CD14-positive monocyte (primary cell): ENCODE measurements around the gene OLFML2B. TPM values are rescaled to one million over a fixed set of nuclear protein-coding genes. Genes with fewer than 3 reads are reported as not detected.

ENCODE experiments used
- DNase-seq, 3 donors: peaks; one replicate each; pipeline ENCODE4 v3.0.0-alpha.2; 2011 to 2022
- H2AFZ ChIP-seq: 2 replicates; pipeline ENCODE4 v1.6.0; 2012; ENCODE audit warnings: mild to moderate bottlenecking, low read depth, low read length, inconsistent platforms; ENCODE audit not compliant: insufficient read depth, poor library complexity, severe bottlenecking
- H3K27ac ChIP-seq, 2 donors: 1 replicate in 1 of 2; 2 replicates in 1 of 2; pipeline ENCODE4 v1.5.1; 2012 to 2013; ENCODE audit warnings: low read length in 2 of 2, control low read depth in 1 of 2, inconsistent platforms in 1 of 2, low read depth in 1 of 2, mild to moderate bottlenecking in 1 of 2
- H3K27me3 ChIP-seq, 2 donors: one replicate each; pipeline versions ENCODE4 v1.6.0 to v1.6.1; 2011 to 2013; ENCODE audit warnings: low read length in 2 of 2; ENCODE audit not compliant: control insufficient read depth in 2 of 2, insufficient read depth in 2 of 2
- H3K36me3 ChIP-seq, 2 donors: replicated peaks in 1 of 2; 1 replicate in 1 of 2; 2 replicates in 1 of 2; pipeline versions ENCODE4 v1.5.1 to v1.6.1; 2012 to 2013; ENCODE audit warnings: low read length in 2 of 2, control low read depth in 1 of 2, inconsistent platforms in 1 of 2, mild to moderate bottlenecking in 1 of 2; ENCODE audit not compliant: insufficient read depth in 2 of 2, control insufficient read depth in 1 of 2
- H3K4me1 ChIP-seq, 2 donors: 1 replicate in 1 of 2; 2 replicates in 1 of 2; pipeline versions ENCODE4 v1.5.1 to v1.6.1; 2012 to 2013; ENCODE audit warnings: low read length in 2 of 2, control low read depth in 1 of 2, inconsistent platforms in 1 of 2, mild to moderate bottlenecking in 1 of 2, moderate library complexity in 1 of 2; ENCODE audit not compliant: insufficient read depth in 2 of 2, control insufficient read depth in 1 of 2
- H3K4me2 ChIP-seq: replicated peaks from 2 replicates; pipeline ENCODE3; 2012; ENCODE audit warnings: low read length, moderate library complexity, mild to moderate bottlenecking; ENCODE audit not compliant: poor library complexity, severe bottlenecking; ENCODE audit errors: extremely low read depth
- H3K4me3 ChIP-seq, 3 experiments: fragments of 200-600 bp in 1 of 3; sonication (generic) in 1 of 3; replicated peaks in 1 of 3; 1 replicate in 2 of 3; 2 replicates in 1 of 3; pipeline ENCODE4 v1.5.1; 2011 to 2013; ENCODE audit warnings: low read length in 3 of 3, mild to moderate bottlenecking in 3 of 3, control low read depth in 2 of 3, low read depth in 2 of 3, inconsistent platforms in 1 of 3, moderate library complexity in 1 of 3
- H3K79me2 ChIP-seq: 2 replicates; pipeline ENCODE4 v1.6.0; 2012; ENCODE audit warnings: mild to moderate bottlenecking, control low read depth, inconsistent platforms, low read length, moderate library complexity; ENCODE audit not compliant: insufficient read depth
- H3K9ac ChIP-seq: 2 replicates; pipeline ENCODE4 v1.6.0; 2017; ENCODE audit warnings: low read length, mild to moderate bottlenecking; ENCODE audit not compliant: insufficient read depth, poor library complexity, severe bottlenecking
- H3K9me3 ChIP-seq, 2 donors: replicated peaks in 1 of 2; 1 replicate in 1 of 2; 2 replicates in 1 of 2; pipeline versions ENCODE4 v1.5.1 to v1.6.1; 2012 to 2013; ENCODE audit warnings: low read length in 2 of 2, control low read depth in 1 of 2; ENCODE audit not compliant: control insufficient read depth in 1 of 2, insufficient read depth in 1 of 2
- H4K20me1 ChIP-seq: 2 replicates; pipeline ENCODE4 v1.6.0; 2012; ENCODE audit warnings: mild to moderate bottlenecking, low read length, control low read depth, moderate library complexity; ENCODE audit not compliant: insufficient read depth
- H3K27ac Mint-ChIP-seq, 7 donors: one replicate each; pipeline ENCODE4 v1.8.0; 2020; ENCODE audit warnings: mild to moderate bottlenecking in 7 of 7, mixed read lengths in 7 of 7, moderate library complexity in 6 of 7, inconsistent platforms in 2 of 7
- H3K27me3 Mint-ChIP-seq, 3 donors: one replicate each; pipeline ENCODE4 v1.8.0; 2021 to 2022; ENCODE audit warnings: low read depth in 3 of 3, mild to moderate bottlenecking in 3 of 3, mixed read lengths in 3 of 3, moderate library complexity in 3 of 3, inconsistent platforms in 1 of 3
- H3K36me3 Mint-ChIP-seq, 2 donors: one replicate each; pipeline ENCODE4 v1.8.0; 2020; ENCODE audit warnings: mixed read lengths in 2 of 2, inconsistent platforms in 1 of 2, mild to moderate bottlenecking in 1 of 2
- H3K4me1 Mint-ChIP-seq: one replicate; pipeline ENCODE4 v1.8.0; 2020; ENCODE audit warnings: mild to moderate bottlenecking, mixed read lengths
- H3K4me3 Mint-ChIP-seq, 2 donors: one replicate each; pipeline ENCODE4 v1.8.0; 2020; ENCODE audit warnings: mild to moderate bottlenecking in 2 of 2, mixed read lengths in 2 of 2, moderate library complexity in 1 of 2
- H3K9me3 Mint-ChIP-seq, 7 donors: one replicate each; pipeline ENCODE4 v1.8.0; 2020 to 2022; ENCODE audit warnings: mixed read lengths in 7 of 7, mild to moderate bottlenecking in 6 of 7, moderate library complexity in 6 of 7, inconsistent platforms in 2 of 7
- CTCF ChIP-seq: fragments of 200-600 bp; IDR thresholded peaks from one replicate; pipeline ENCODE4 v1.8.0; 2022; ENCODE audit warnings: antibody characterized with exemption, mild to moderate bottlenecking
- WGBS: methylation state at CpG from one replicate; pipeline ENCODE4 v1.1.5; 2013; ENCODE audit warnings: missing lambda C conversion rate; ENCODE audit not compliant: insufficient coverage; 5-methylcytosine and 5-hydroxymethylcytosine counted together
- intact Hi-C, 2 donors: fragments of 100-400 bp; cut with micrococcal nuclease; formaldehyde crosslinking; loops; one replicate each; pipeline versions ENCODE4 v1.15.0 to v1.15.1; 2023
- polyA plus RNA-seq, 3 donors: library from polyadenylated mRNA; depleted of rRNA in 1 of 3; unstranded in 2 of 3; stranded (reverse) in 1 of 3; fragments of 300-500 nt in 2 of 3; fragments of >200 nt in 1 of 3; fragmentation: Illumina TruSeq in 2 of 3; gene quantifications; 1 replicate in 2 of 3; 2 replicates in 1 of 3; pipeline ENCODE4 v1.2.3, GENCODE V29; 2012 to 2021

Gene OLFML2B
- polyA plus RNA-seq, 3 donors: 0.66 to 1.4 (median 0.95) TPM

GRCh38 chr1:162046921-162047320 is 23.3 kb upstream of the OLFML2B start:
- no CpG with 5 or more reads among the region's 1 CpG for WGBS
- Histone ChIP-seq H3K9me3 (no peaks in the 10 kb centered on the region), H3K27me3 (no peaks in the 10 kb centered on the region), H3K4me2 (no peak overlapping the region), H3K36me3 (no peaks in the 10 kb centered on the region), H3K4me3 (no peak overlapping the region), H3K79me2 (no peaks in the 10 kb centered on the region), H4K20me1 (no peaks in the 10 kb centered on the region), H2AFZ (no peak overlapping the region), H3K4me1 (no peaks in the 10 kb centered on the region), H3K27ac (no peak overlapping the region), H3K9ac (no peak overlapping the region)
- Mint-ChIP-seq H3K4me1 (peaks cover 3% of the 10 kb centered on the region), H3K9me3 (peaks cover 0 to 6% (median 3%) of the 10 kb centered on the region in 7 donors), H3K4me3 (no peak overlapping the region), H3K36me3 (no peaks in the 10 kb centered on the region), H3K27me3 (peaks cover 0 to 3% (median 1%) of the 10 kb centered on the region in 3 donors), H3K27ac (no peak overlapping the region)
- intact Hi-C loops: loop anchor here in 1 of 2 donors (5.0 kb wide), 1 partner anchor 40 kb away; no protein-coding TSS in a partner anchor
- no peak for TF ChIP-seq CTCF
- DNase-seq: no peak

GRCh38 chr1:162042361-162042760 is 18.7 kb upstream of the OLFML2B start:
- TF ChIP-seq CTCF: no peak
- H4K20me1 ChIP-seq: no peaks in the 10 kb centered on the region
- no peak overlapping the region for H3K4me3 Mint-ChIP-seq

More at GRCh38 chr1:162042361-162042760, 18.7 kb upstream of the OLFML2B start:
- Histone ChIP-seq H3K27me3 (no peaks in the 10 kb centered on the region), H3K9me3 (no peaks in the 10 kb centered on the region), H3K27ac (no peak overlapping the region), H2AFZ (no peak overlapping the region), H3K79me2 (no peaks in the 10 kb centered on the region), H3K4me1 (no peaks in the 10 kb centered on the region), H3K36me3 (no peaks in the 10 kb centered on the region), H3K9ac (no peak overlapping the region), H3K4me3 (no peak overlapping the region), H3K4me2 (no peak overlapping the region)
- H3K9me3 Mint-ChIP-seq: peaks cover 0 to 7% (median 5%) of the 10 kb centered on the region in 7 donors
- no peak for DNase-seq
- H3K27ac Mint-ChIP-seq: no peak overlapping the region
- WGBS: no CpG with 5 or more reads among the region's 1 CpG
- H3K4me1 Mint-ChIP-seq: peaks cover 6% of the 10 kb centered on the region
- H3K27me3 Mint-ChIP-seq: peaks cover 0 to 3% (median 3%) of the 10 kb centered on the region in 3 donors
- H3K36me3 Mint-ChIP-seq: no peaks in the 10 kb centered on the region
- intact Hi-C loops: no loop called here
